ENCODE data around the gene ARL5B.

- TF ChIP-seq CTCF (IDR thresholded peaks at IDR 0.05) (no peak), POLR2AphosphoS5 (IDR thresholded peaks at IDR 0.05) (no peak), POLR2A (IDR thresholded peaks at IDR 0.05) (no peak)
Observed at GRCh38 chr10:18718991-18719390, 59.8 kb downstream of the ARL5B start.
